Measurements from ENCODE around the gene RPTOR. TPM values are rescaled to one million over a fixed set of nuclear protein-coding genes. Genes with fewer than 3 reads are reported as not detected.

RPTOR gene
- total and polyA plus RNA-seq, 2 donors (not counting 1 experiment from before 2014, with no cell fraction given) = 6.7 to 22.8 TPM

DNA sequence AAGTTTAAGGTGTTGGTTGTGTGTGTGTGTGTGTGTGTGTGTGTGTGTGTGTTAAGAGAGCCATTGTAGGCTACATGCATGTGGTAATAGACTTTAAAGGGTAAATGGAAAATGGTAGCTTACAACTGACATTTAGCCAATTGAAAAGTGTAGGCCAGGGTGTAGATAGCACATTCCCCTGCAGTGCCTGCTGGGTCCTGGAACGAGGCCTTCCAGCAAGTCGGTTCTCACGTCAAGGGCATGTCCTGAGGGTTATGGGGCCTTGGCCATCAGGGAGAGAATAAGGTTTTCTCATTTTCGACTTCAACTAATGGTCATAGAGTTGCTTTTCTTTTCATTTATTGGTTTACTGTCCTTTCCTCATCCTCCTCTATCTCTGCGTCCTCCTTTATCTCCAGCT is 65.1 kb downstream of the RPTOR start:
- no peak overlapping the region for H3K9ac ChIP-seq (ENCODE audit: insufficient read depth, low read length)
- no peaks in the 10 kb centered on the region for H3K4me1 ChIP-seq (ENCODE audit: control insufficient read depth, extremely low read depth, insufficient read depth, low read length)
- no peak for DNase-seq (ENCODE audit: low read depth in 2 of 2)
- H3K27ac ChIP-seq (ENCODE audit: insufficient read depth, low read length) = no peak overlapping the region
- no peak overlapping the region for H3K4me2 ChIP-seq (ENCODE audit: extremely low read depth, insufficient read depth, low read length)
- no peak overlapping the region for H3K4me3 ChIP-seq (replicated peaks in 1 of 4; ENCODE audit: control extremely low read depth in 1 of 4, insufficient read depth in 1 of 4, low read depth in 3 of 4, low read length in 4 of 4)
- H3K27me3 ChIP-seq (ENCODE audit: control insufficient read depth, insufficient read depth, low read length) = no peaks in the 10 kb centered on the region
- no peaks in the 10 kb centered on the region for H3K9me3 ChIP-seq (ENCODE audit: control insufficient read depth, insufficient read depth, low read depth, low read length)
- no peaks in the 10 kb centered on the region for H4K20me1 ChIP-seq (ENCODE audit: control insufficient read depth, extremely low read depth, insufficient read depth, low read length)
- H3K79me2 ChIP-seq (ENCODE audit: control insufficient read depth, insufficient read depth, low read length) = peaks cover 30% of the 10 kb centered on the region
- H3K36me3 ChIP-seq (ENCODE audit: control insufficient read depth, insufficient read depth, low read length) = no peaks in the 10 kb centered on the region
- no peak overlapping the region for H2AFZ ChIP-seq (ENCODE audit: low read length)
- TF ChIP-seq, protein P1, sequence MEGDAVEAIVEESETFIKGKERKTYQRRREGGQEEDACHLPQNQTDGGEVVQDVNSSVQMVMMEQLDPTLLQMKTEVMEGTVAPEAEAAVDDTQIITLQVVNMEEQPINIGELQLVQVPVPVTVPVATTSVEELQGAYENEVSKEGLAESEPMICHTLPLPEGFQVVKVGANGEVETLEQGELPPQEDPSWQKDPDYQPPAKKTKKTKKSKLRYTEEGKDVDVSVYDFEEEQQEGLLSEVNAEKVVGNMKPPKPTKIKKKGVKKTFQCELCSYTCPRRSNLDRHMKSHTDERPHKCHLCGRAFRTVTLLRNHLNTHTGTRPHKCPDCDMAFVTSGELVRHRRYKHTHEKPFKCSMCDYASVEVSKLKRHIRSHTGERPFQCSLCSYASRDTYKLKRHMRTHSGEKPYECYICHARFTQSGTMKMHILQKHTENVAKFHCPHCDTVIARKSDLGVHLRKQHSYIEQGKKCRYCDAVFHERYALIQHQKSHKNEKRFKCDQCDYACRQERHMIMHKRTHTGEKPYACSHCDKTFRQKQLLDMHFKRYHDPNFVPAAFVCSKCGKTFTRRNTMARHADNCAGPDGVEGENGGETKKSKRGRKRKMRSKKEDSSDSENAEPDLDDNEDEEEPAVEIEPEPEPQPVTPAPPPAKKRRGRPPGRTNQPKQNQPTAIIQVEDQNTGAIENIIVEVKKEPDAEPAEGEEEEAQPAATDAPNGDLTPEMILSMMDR (conservative IDR thresholded peaks at IDR 0.05 in 1 of 2, IDR thresholded peaks at IDR 0.05 in 1 of 2; ENCODE audit: low read depth in 1 of 2, low read length in 2 of 2) = no peak
- TF ChIP-seq EZH2 (IDR thresholded peaks at IDR 0.05; ENCODE audit: low read length, missing control alignments) = no peak

DNA sequence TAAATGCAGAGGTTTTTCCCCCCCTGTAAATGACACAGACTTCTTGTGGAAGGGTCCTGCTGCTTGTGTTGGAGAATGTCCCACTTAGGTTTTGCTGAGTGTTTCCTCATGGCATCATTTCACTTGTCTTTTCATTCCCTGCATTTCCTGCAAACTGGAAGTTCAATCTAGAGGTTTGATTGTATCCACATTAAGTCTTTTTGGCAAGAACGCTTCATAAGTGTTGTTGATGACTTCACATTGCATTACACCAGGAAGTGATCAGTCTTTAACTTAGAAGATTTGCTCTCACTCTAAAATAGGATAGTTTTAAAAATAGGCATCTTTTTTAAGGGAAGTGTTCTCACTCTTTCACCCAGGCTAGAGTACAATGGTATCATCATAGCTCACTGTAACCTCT is 67.2 kb downstream of the RPTOR start:
- Histone ChIP-seq H3K79me2 (ENCODE audit: control insufficient read depth, insufficient read depth, low read length) (peaks cover 29% of the 10 kb centered on the region), H3K27me3 (ENCODE audit: control insufficient read depth, insufficient read depth, low read length) (no peaks in the 10 kb centered on the region), H3K4me3 (replicated peaks in 1 of 4; ENCODE audit: control extremely low read depth in 1 of 4, insufficient read depth in 1 of 4, low read depth in 3 of 4, low read length in 4 of 4) (no peak overlapping the region), H4K20me1 (ENCODE audit: control insufficient read depth, extremely low read depth, insufficient read depth, low read length) (no peaks in the 10 kb centered on the region), H3K4me2 (ENCODE audit: extremely low read depth, insufficient read depth, low read length) (no peak overlapping the region), H3K4me1 (ENCODE audit: control insufficient read depth, extremely low read depth, insufficient read depth, low read length) (no peaks in the 10 kb centered on the region), H2AFZ (ENCODE audit: low read length) (no peak overlapping the region), H3K27ac (ENCODE audit: insufficient read depth, low read length) (no peak overlapping the region), H3K9ac (ENCODE audit: insufficient read depth, low read length) (no peak overlapping the region), H3K36me3 (ENCODE audit: control insufficient read depth, insufficient read depth, low read length) (no peaks in the 10 kb centered on the region), H3K9me3 (ENCODE audit: control insufficient read depth, insufficient read depth, low read depth, low read length) (no peaks in the 10 kb centered on the region)
- DNase-seq (ENCODE audit: low read depth in 2 of 2) = no peak
- TF ChIP-seq EZH2 (IDR thresholded peaks at IDR 0.05; ENCODE audit: low read length, missing control alignments) = no peak
- TF ChIP-seq, protein P1 (conservative IDR thresholded peaks at IDR 0.05 in 1 of 2, IDR thresholded peaks at IDR 0.05 in 1 of 2; ENCODE audit: low read depth in 1 of 2, low read length in 2 of 2) = no peak

DNA sequence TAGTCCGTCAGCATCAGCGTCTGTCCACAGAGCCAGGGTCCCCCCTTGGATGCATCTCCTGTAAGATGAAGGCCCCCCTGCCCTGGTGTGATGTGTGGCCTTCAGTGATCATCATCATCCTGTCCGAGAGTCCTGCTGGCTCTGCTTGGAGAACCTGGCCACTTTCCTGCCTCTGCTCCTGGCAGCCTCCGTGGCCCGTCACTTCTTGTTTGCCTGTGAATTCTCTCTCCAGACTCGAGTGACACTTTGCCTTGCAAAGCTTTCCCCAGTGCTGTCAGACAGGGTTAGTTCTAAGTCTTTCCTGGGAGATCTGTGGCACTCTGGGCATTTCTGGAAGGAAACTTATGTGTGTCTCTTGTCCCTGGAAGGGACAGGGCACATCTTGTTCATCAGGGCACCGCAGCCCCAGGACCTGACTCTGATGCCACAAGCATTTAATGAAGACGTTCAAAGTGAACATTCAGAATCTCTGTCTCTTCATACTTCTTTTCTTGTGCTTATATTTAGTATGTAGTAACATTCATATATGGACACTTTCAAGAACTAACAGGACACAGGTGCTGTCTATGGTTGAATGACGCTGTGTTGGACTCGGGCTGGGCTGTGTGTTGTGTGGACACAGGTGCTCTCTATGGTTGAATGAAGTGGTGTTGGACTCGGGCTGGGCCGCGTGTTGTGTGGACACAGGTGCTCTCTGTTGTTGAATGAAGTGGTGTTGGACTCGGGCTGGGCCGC is 68.5 kb downstream of the RPTOR start:
- H3K9ac ChIP-seq (ENCODE audit: insufficient read depth, low read length) = no peak overlapping the region
- H3K4me1 ChIP-seq (ENCODE audit: control insufficient read depth, extremely low read depth, insufficient read depth, low read length) = no peaks in the 10 kb centered on the region
- H4K20me1 ChIP-seq (ENCODE audit: control insufficient read depth, extremely low read depth, insufficient read depth, low read length) = no peaks in the 10 kb centered on the region
- no peak overlapping the region for H3K4me3 ChIP-seq (replicated peaks in 1 of 4; ENCODE audit: control extremely low read depth in 1 of 4, insufficient read depth in 1 of 4, low read depth in 3 of 4, low read length in 4 of 4)
- no peaks in the 10 kb centered on the region for H3K27me3 ChIP-seq (ENCODE audit: control insufficient read depth, insufficient read depth, low read length)
- TF ChIP-seq, protein P1 (conservative IDR thresholded peaks at IDR 0.05 in 1 of 2, IDR thresholded peaks at IDR 0.05 in 1 of 2; ENCODE audit: low read depth in 1 of 2, low read length in 2 of 2) = no peak
- no peak for TF ChIP-seq EZH2 (IDR thresholded peaks at IDR 0.05; ENCODE audit: low read length, missing control alignments)
- H3K36me3 ChIP-seq (ENCODE audit: control insufficient read depth, insufficient read depth, low read length) = no peaks in the 10 kb centered on the region
- H2AFZ ChIP-seq (ENCODE audit: low read length) = no peak overlapping the region
- H3K79me2 ChIP-seq (ENCODE audit: control insufficient read depth, insufficient read depth, low read length) = peaks cover 25% of the 10 kb centered on the region
- DNase-seq (ENCODE audit: low read depth in 2 of 2) = no peak
- no peak overlapping the region for H3K27ac ChIP-seq (ENCODE audit: insufficient read depth, low read length)
- no peak overlapping the region for H3K4me2 ChIP-seq (ENCODE audit: extremely low read depth, insufficient read depth, low read length)
- H3K9me3 ChIP-seq (ENCODE audit: control insufficient read depth, insufficient read depth, low read depth, low read length) = no peaks in the 10 kb centered on the region
